Type B pancreatic cell (in vitro differentiated cells): ENCODE data around the gene RNFT2. TPM values are rescaled to one million over a fixed set of nuclear protein-coding genes. Genes with fewer than 3 reads are reported as not detected.

ENCODE experiments used
- DNase-seq: peaks from one replicate; pipeline ENCODE4 v3.0.0; 2021; ENCODE audit warnings: mixed read lengths; ENCODE audit not compliant: unreplicated experiment; ENCODE audit errors: extremely low spot score
- H3K27ac Mint-ChIP-seq: 2 replicates; pipeline ENCODE4 v1.8.0; 2021; ENCODE audit warnings: mild to moderate bottlenecking, mixed read lengths
- H3K27me3 Mint-ChIP-seq: 2 replicates; pipeline ENCODE4 v1.8.0; 2021; ENCODE audit warnings: mixed read lengths
- H3K36me3 Mint-ChIP-seq: 2 replicates; pipeline ENCODE4 v1.8.0; 2021; ENCODE audit warnings: mixed read lengths
- H3K4me1 Mint-ChIP-seq: one replicate; pipeline ENCODE4 v1.8.0; 2021; ENCODE audit warnings: mixed read lengths; ENCODE audit not compliant: unreplicated experiment
- H3K4me3 Mint-ChIP-seq: 2 replicates; pipeline ENCODE4 v1.8.0; 2021; ENCODE audit warnings: mild to moderate bottlenecking, mixed read lengths
- H3K9me3 Mint-ChIP-seq: 2 replicates; pipeline ENCODE4 v1.8.0; 2021; ENCODE audit warnings: mixed read lengths
- total RNA-seq: library from RNA; stranded (reverse); gene quantifications from 2 replicates; pipeline ENCODE4 v1.2.1, GENCODE V29; 2021; ENCODE audit warnings: low replicate concordance
- TF ChIP-seq, protein P1 (sequence below): fragments of 200-600 bp; sonication (generic); conservative IDR thresholded peaks from 2 replicates; pipeline ENCODE4 v1.5.0; 2021; ENCODE audit warnings: antibody characterized with exemption, mild to moderate bottlenecking

Gene RNFT2
- total RNA-seq, 1 donor from 2014 or later, result 25.0 TPM

- Mint-ChIP-seq H3K4me1 (no peaks in the 10 kb centered on the region), H3K27ac (no peak overlapping the region), H3K36me3 (no peaks in the 10 kb centered on the region), H3K27me3 (peaks cover 22% of the 10 kb centered on the region), H3K4me3 (no peak overlapping the region), H3K9me3 (no peaks in the 10 kb centered on the region)
- TF ChIP-seq, protein P1, sequence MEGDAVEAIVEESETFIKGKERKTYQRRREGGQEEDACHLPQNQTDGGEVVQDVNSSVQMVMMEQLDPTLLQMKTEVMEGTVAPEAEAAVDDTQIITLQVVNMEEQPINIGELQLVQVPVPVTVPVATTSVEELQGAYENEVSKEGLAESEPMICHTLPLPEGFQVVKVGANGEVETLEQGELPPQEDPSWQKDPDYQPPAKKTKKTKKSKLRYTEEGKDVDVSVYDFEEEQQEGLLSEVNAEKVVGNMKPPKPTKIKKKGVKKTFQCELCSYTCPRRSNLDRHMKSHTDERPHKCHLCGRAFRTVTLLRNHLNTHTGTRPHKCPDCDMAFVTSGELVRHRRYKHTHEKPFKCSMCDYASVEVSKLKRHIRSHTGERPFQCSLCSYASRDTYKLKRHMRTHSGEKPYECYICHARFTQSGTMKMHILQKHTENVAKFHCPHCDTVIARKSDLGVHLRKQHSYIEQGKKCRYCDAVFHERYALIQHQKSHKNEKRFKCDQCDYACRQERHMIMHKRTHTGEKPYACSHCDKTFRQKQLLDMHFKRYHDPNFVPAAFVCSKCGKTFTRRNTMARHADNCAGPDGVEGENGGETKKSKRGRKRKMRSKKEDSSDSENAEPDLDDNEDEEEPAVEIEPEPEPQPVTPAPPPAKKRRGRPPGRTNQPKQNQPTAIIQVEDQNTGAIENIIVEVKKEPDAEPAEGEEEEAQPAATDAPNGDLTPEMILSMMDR, result no peak
- DNase-seq, result no peak
Measured at GRCh38 chr12:116892349-116893140, 154.4 kb downstream of the RNFT2 start.

DNA sequence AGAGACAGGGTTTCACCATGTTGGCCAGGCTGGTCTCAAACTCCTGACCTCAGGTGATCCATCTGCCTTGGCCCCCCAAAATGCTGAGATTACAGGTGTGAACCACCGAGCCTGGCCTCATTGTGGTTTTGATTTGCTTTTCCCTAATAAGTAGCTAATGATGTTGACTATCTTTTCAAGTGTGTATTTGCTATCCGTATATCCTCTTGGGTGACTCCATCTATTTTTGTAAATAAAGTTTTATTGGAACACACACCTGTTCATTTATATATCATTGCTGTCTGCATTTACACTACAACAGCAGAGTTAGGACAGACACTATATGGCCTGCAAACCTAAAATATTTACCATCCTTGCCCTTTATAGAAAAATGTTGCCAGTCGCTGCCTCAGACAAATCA is 156.8 kb downstream of the RNFT2 start:
- no peak for DNase-seq
- no peak overlapping the region for H3K27ac Mint-ChIP-seq
- H3K9me3 Mint-ChIP-seq, result no peaks in the 10 kb centered on the region
- no peak overlapping the region for H3K4me3 Mint-ChIP-seq
- peaks cover 34% of the 10 kb centered on the region for H3K27me3 Mint-ChIP-seq
- no peaks in the 10 kb centered on the region for H3K4me1 Mint-ChIP-seq
- no peaks in the 10 kb centered on the region for H3K36me3 Mint-ChIP-seq
- TF ChIP-seq, protein P1, result no peak

- no peaks in the 10 kb centered on the region for H3K4me1 Mint-ChIP-seq
- peaks cover 41% of the 10 kb centered on the region for H3K27me3 Mint-ChIP-seq
- no peaks in the 10 kb centered on the region for H3K36me3 Mint-ChIP-seq
- TF ChIP-seq, protein P1, result no peak
- no peaks in the 10 kb centered on the region for H3K9me3 Mint-ChIP-seq
- DNase-seq, result no peak
- no peak overlapping the region for H3K27ac Mint-ChIP-seq
- H3K4me3 Mint-ChIP-seq, result no peak overlapping the region
Measured at GRCh38 chr12:116896411-116896924, 158.4 kb downstream of the RNFT2 start.

DNA sequence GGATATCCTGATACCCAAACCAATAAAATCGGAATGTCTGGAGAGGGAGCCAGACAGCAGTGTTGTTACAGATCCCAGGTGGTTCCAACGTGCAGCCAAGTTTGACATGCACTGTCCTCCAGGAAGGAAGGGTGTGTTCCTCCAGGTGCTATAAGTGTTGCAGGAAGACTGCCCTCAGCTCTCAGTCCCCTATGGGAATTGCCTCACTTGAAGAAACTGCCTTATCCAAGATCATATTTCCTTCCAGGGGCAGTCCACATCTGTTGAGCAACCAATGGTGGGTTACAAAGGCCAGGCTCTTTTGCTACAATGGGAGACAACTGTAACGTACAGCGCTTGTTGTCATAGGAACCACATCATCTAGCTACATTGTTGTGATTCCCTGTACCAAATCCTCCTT is 159.4 kb downstream of the RNFT2 start:
- H3K9me3 Mint-ChIP-seq, result no peaks in the 10 kb centered on the region
- no peak overlapping the region for H3K27ac Mint-ChIP-seq
- H3K4me3 Mint-ChIP-seq, result no peak overlapping the region
- TF ChIP-seq, protein P1, result no peak
- peaks cover 44% of the 10 kb centered on the region for H3K27me3 Mint-ChIP-seq
- no peaks in the 10 kb centered on the region for H3K36me3 Mint-ChIP-seq
- DNase-seq, result no peak
- H3K4me1 Mint-ChIP-seq, result no peaks in the 10 kb centered on the region

DNA sequence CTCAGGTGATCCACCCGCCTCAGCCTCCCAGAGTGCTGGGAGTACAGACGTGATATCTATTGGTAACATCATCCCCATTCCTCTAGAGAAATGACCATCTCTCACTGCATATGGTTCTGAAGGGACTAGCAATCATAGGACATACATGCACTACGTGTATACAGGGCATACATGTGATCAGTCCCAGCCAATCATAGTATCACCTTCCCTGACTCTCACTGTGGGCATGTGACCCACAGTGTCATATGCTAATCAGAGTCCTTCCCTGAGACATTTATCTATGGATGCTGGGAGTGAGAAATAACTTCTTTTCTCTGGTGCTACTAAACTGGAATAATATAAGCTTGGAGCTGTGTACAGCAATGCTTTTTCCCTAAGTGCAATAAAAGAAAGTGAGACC is 160.6 kb downstream of the RNFT2 start:
- TF ChIP-seq, protein P1, result no peak

More for the DNA sequence above, 160.6 kb downstream of the RNFT2 start:
- H3K4me3 Mint-ChIP-seq, result no peak overlapping the region
- DNase-seq, result no peak
- peaks cover 44% of the 10 kb centered on the region for H3K27me3 Mint-ChIP-seq
- H3K27ac Mint-ChIP-seq, result no peak overlapping the region
- no peaks in the 10 kb centered on the region for H3K36me3 Mint-ChIP-seq
- no peaks in the 10 kb centered on the region for H3K9me3 Mint-ChIP-seq
- no peaks in the 10 kb centered on the region for H3K4me1 Mint-ChIP-seq
